ENCODE data around the gene CRYZ.
A peak's percentile ranks its signal among the peaks of the same experiment; 100 is the strongest.
"Not testable (repeated sequence)": the region's sequence is repeated elsewhere in the genome, so short reads cannot be mapped to it uniquely, and the experiment has no call there.

The CRYZ gene

DNA sequence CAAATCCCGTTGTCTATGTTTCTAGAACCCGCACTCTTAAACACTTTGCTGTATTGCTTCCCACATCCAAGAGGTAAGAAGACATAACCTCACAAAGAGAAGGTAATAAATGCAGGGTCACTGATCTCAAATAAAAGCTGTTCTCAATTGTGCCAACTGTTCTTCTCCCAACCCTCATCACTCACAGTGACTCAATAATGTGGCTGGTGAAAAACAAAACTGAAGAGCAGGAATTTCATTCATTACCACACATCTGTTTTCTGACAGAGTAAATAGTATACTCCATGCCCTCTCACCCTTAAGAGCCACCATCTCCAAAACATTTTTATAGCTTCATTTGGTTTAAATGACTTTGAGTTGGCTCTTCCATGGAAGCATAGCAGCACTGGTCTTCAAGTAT, 53.0 kb downstream of the CRYZ start:
- TF ChIP-seq, protein P1, sequence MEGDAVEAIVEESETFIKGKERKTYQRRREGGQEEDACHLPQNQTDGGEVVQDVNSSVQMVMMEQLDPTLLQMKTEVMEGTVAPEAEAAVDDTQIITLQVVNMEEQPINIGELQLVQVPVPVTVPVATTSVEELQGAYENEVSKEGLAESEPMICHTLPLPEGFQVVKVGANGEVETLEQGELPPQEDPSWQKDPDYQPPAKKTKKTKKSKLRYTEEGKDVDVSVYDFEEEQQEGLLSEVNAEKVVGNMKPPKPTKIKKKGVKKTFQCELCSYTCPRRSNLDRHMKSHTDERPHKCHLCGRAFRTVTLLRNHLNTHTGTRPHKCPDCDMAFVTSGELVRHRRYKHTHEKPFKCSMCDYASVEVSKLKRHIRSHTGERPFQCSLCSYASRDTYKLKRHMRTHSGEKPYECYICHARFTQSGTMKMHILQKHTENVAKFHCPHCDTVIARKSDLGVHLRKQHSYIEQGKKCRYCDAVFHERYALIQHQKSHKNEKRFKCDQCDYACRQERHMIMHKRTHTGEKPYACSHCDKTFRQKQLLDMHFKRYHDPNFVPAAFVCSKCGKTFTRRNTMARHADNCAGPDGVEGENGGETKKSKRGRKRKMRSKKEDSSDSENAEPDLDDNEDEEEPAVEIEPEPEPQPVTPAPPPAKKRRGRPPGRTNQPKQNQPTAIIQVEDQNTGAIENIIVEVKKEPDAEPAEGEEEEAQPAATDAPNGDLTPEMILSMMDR (IDR thresholded peaks at IDR 0.05), result no peak
- H3K36me3 ChIP-seq (ENCODE audit: control insufficient read depth, insufficient read depth, low read length), result no peaks in the 10 kb centered on the region
- H3K79me2 ChIP-seq, result no peaks in the 10 kb centered on the region
- no peaks in the 10 kb centered on the region for H3K4me1 ChIP-seq
- H3K4me2 ChIP-seq (ENCODE audit: low read length), result no peak overlapping the region
- no peak overlapping the region for H3K27ac ChIP-seq
- H3K27me3 ChIP-seq (ENCODE audit: control insufficient read depth, insufficient read depth, low read length), result no peaks in the 10 kb centered on the region
- H3K4me3 ChIP-seq (ENCODE audit: low read depth, low read length), result no peak overlapping the region
- H3K9me3 ChIP-seq (ENCODE audit: control insufficient read depth, low read length), result no peaks in the 10 kb centered on the region
- H3K9ac ChIP-seq, result no peak overlapping the region
- no peak overlapping the region for H2AFZ ChIP-seq

DNA sequence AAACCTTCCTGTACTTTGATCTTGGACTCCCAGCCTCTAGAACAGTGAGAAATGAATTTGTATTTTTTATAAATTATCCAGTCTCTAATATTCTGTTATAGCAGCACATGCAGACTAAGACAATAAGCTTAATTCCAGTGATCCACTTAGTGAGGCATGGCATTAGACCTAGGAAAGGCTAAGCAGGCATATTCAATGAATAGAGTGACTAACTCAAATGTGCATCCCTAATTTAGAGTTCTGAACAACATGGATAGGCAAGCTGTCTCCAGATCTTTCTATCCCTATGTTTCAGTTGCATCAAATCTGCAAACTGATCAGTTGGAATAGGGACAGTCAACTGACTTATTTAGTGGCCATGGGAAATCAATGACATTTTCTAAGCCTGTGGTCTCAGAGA, 54.9 kb downstream of the CRYZ start:
- H3K27ac ChIP-seq, result no peak overlapping the region
- H3K79me2 ChIP-seq, result no peaks in the 10 kb centered on the region
- TF ChIP-seq, protein P1 (IDR thresholded peaks at IDR 0.05), result no peak
- no peaks in the 10 kb centered on the region for H3K9me3 ChIP-seq (ENCODE audit: control insufficient read depth, low read length)
- H2AFZ ChIP-seq, result no peak overlapping the region
- no peaks in the 10 kb centered on the region for H3K36me3 ChIP-seq (ENCODE audit: control insufficient read depth, insufficient read depth, low read length)
- H3K27me3 ChIP-seq (ENCODE audit: control insufficient read depth, insufficient read depth, low read length), result no peaks in the 10 kb centered on the region
- H3K9ac ChIP-seq, result no peak overlapping the region
- H3K4me1 ChIP-seq, result no peaks in the 10 kb centered on the region
- H3K4me3 ChIP-seq (ENCODE audit: low read depth, low read length), result no peak overlapping the region
- H3K4me2 ChIP-seq (ENCODE audit: low read length), result no peak overlapping the region

DNA sequence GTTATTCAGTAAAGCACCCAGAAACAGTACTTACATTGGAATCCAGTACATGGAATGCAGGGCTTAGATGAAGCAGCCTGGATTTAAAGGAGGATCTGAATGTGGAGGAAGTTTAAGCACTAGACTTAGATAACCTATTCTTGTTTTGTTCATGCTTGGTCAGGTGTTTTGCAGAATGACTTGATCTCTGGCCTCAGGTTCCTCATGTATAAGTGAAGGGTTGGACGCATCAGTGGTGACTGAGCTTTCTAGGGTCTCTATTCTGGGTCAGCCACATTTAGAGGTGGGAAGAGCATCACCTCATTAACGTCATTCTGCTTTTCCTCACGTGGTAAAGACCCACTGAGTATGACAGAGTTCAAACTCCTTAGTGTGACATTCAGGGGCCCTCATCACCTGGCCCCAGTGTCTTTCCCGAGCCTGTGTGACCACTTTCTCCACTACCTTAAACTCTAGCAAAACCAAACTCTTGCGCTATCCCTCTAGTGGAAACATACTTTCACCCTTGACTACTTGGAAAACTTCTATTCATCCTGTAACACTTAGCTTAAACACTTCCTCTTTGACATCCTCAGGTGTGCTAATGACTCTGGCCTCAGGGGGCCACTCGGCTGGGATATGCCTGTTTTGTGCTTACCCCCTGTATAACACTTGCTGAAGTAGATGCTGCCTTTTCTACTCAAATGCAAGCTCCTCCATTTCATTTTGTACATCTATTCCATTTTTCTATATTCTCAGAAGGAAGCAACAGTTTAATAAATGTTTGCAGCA, 58.4 kb downstream of the CRYZ start:
- Histone ChIP-seq H3K27me3 (ENCODE audit: control insufficient read depth, insufficient read depth, low read length) (no peaks in the 10 kb centered on the region), H3K27ac (no peak overlapping the region), H3K4me2 (ENCODE audit: low read length) (no peak overlapping the region), H3K4me1 (no peaks in the 10 kb centered on the region), H2AFZ (no peak overlapping the region), H3K9me3 (ENCODE audit: control insufficient read depth, low read length) (no peaks in the 10 kb centered on the region), H3K36me3 (ENCODE audit: control insufficient read depth, insufficient read depth, low read length) (no peaks in the 10 kb centered on the region), H3K79me2 (no peaks in the 10 kb centered on the region), H3K9ac (no peak overlapping the region), H3K4me3 (ENCODE audit: low read depth, low read length) (no peak overlapping the region)
- TF ChIP-seq, protein P1 (IDR thresholded peaks at IDR 0.05), result no peak

DNA sequence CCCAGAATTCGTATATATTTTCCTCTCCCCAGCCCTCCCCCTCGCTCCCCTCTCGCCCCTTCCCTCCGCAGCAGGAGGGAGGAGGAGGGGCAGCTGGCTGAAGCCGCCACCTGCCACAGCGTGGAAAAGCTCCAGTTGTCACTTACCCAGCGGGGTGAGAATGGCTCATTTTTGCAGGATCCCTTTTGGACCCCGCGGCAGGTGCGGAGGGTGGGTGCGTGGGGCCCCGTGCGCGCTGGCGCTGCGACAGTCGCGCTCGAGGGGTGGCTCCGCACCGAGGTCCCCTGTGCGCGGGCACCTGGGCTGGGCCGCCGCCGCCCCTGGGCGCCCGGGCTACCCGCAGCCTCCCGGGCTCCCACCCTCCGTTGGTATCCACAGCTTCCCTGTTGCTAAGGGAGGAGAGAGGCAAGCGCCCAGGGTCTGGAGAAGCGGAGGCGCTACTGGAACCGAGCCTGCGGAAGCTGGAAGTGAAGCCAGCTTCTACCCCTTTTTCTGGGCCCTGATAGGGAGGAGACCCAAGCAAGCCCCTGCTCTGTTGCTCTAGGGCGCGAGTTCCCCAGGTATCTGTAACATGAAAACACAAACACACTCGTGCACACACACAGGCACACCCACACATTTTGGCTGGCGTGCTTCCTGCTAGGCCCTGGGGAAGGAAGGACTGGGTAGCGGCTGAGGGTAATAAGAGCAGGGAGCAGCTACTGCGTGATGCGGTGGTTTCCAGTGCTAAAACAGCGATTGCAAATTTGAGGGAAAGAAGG, 59.3 kb downstream of the CRYZ start, which contains the start of gene ERICH3:
ERICH3 (minus strand) TSS at position 442 of the 761 bp plus-strand sequence; CDS start at position 169, 273 bp downstream.
- H3K4me1 ChIP-seq, result no peaks in the 10 kb centered on the region
- no peaks in the 10 kb centered on the region for H3K9me3 ChIP-seq (ENCODE audit: control insufficient read depth, low read length)
- no peaks in the 10 kb centered on the region for H3K36me3 ChIP-seq (ENCODE audit: control insufficient read depth, insufficient read depth, low read length)
- no peak within 1 kb of the TSS for H3K9ac ChIP-seq
- no peak within 1 kb of the TSS for H3K27ac ChIP-seq
- TF ChIP-seq, protein P1 (IDR thresholded peaks at IDR 0.05), result no peak
- peak within 1 kb of the TSS; percentile 3 for H3K4me3 ChIP-seq (ENCODE audit: low read depth, low read length)
- H2AFZ ChIP-seq, result no peak within 1 kb of the TSS
- peak within 1 kb of the TSS; percentile 62 for H3K4me2 ChIP-seq (ENCODE audit: low read length)
- H3K27me3 ChIP-seq (ENCODE audit: control insufficient read depth, insufficient read depth, low read length), result no peaks in the 10 kb centered on the region
- no peaks in the 10 kb centered on the region for H3K79me2 ChIP-seq

DNA sequence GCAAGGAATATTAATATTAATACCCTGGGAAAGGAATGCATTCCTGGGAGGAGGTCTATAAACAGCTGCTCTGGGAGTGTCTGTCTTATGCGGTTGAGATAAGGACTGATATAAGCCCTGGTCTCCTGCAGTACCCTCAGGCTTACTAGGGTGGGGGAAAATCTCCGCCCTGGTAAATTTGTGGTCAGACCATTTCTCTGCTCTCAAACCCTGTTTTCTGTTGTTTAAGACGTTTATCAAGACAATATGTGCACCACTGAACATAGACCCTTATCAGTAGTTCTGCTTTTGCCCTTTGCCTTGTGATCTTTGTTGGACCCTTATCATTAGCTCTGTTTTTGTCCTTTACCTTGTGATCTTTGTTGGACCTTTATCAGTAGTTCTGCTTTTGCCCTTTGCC, 62.0 kb downstream of the CRYZ start:
- H3K79me2 ChIP-seq; H3K27ac ChIP-seq; H2AFZ ChIP-seq; H3K4me1 ChIP-seq; H3K4me3 ChIP-seq (ENCODE audit: low read depth, low read length); H3K4me2 ChIP-seq (ENCODE audit: low read length); H3K36me3 ChIP-seq (ENCODE audit: control insufficient read depth, insufficient read depth, low read length); H3K27me3 ChIP-seq (ENCODE audit: control insufficient read depth, insufficient read depth, low read length); H3K9me3 ChIP-seq (ENCODE audit: control insufficient read depth, low read length); H3K9ac ChIP-seq: not testable (repeated sequence)

Measured in parathyroid adenoma (tissue), 2 donors.